CD4-positive, alpha-beta T cell treated with Interleukin-4 for 4 hours (primary cell): ENCODE results near the gene BICDL2.
A peak's percentile ranks its signal among the peaks of the same experiment; 100 is the strongest.

Experiments used
- DNase-seq: peaks from one replicate; pipeline ENCODE4 v3.0.0-alpha.2; 2020

The BICDL2 gene

GRCh38 chr16:3046641-3047386 lies 10.1 kb upstream of the BICDL2 start:
- no peak for DNase-seq

- no peak for DNase-seq
Measured at GRCh38 chr16:3045758-3046640, 9.3 kb upstream of the BICDL2 start, which contains the start of gene MMP25. TSS of gene MMP25 (plus strand) at chr16:3046561. CDS start at chr16:3046918, 357 bp downstream.

- no peak for DNase-seq
Measured at GRCh38 chr16:3044708-3045107, 8.0 kb upstream of the BICDL2 start.

- DNase-seq, result no peak
Measured at GRCh38 chr16:3042376-3042775, 5.6 kb upstream of the BICDL2 start.

- no peak for DNase-seq
Measured at GRCh38 chr16:3038896-3039295, 2.2 kb upstream of the BICDL2 start.

- no peak for DNase-seq
Measured at GRCh38 chr16:3038256-3038655, 1.5 kb upstream of the BICDL2 start.

- no peak for DNase-seq
Measured at GRCh38 chr16:3035972-3036725, 595 bp downstream of the BICDL2 start.

GRCh38 chr16:3035289-3035971 lies 1.3 kb downstream of the BICDL2 start:
- no peak for DNase-seq

GRCh38 chr16:3032624-3033023 lies 4.1 kb downstream of the BICDL2 start:
- no peak for DNase-seq

GRCh38 chr16:3030222-3031212 lies 6.2 kb downstream of the BICDL2 start:
- no peak for DNase-seq

- DNase-seq, result no peak
Measured at GRCh38 chr16:3029491-3030221, 7.1 kb downstream of the BICDL2 start.

GRCh38 chr16:3028716-3029319 lies 7.9 kb downstream of the BICDL2 start:
- DNase-seq, result no peak

GRCh38 chr16:3027983-3028715 lies 8.6 kb downstream of the BICDL2 start:
- peak; percentile 76 for DNase-seq

- DNase-seq, result no peak
Measured at GRCh38 chr16:3027489-3027795, 9.3 kb downstream of the BICDL2 start.

- DNase-seq, result no peak
Measured at GRCh38 chr16:3026609-3027488, 9.9 kb downstream of the BICDL2 start.

- no peak for DNase-seq
Measured at GRCh38 chr16:3026003-3026378, 10.8 kb downstream of the BICDL2 start.

GRCh38 chr16:3025032-3026002 lies 11.4 kb downstream of the BICDL2 start:
- DNase-seq, result no peak
